ENCODE measurements around the gene GAS7. TPM values are rescaled to one million over a fixed set of nuclear protein-coding genes. Genes with fewer than 3 reads are reported as not detected.

The GAS7 gene
- total RNA-seq, 2 donors from 2014 or later, result 6.3 to 22.9 TPM

DNA sequence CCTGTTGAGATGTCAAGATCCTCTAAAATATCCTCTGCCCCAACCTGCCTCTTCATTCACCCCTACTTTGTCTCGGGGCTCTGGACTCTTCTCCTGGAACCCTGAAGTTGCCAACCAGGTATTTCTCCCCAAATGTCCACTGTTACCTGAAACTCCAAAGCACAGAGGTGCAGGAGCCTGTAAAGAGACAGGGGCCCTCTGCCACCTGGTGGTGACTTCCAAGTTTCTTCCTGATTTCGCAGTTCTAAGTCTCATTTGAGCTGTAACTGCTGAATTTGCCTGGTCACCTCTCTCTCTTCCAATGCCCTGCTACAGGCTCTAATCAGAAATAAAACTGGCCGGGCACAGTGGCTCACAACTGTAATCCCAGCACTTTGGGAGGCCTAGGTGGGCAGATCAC is 216.2 kb downstream of the GAS7 start:
- intact Hi-C loops (cut with DNase I, micrococcal nuclease), result no loop called here
- ATAC-seq, result no peak
- no peak for DNase-seq

DNA sequence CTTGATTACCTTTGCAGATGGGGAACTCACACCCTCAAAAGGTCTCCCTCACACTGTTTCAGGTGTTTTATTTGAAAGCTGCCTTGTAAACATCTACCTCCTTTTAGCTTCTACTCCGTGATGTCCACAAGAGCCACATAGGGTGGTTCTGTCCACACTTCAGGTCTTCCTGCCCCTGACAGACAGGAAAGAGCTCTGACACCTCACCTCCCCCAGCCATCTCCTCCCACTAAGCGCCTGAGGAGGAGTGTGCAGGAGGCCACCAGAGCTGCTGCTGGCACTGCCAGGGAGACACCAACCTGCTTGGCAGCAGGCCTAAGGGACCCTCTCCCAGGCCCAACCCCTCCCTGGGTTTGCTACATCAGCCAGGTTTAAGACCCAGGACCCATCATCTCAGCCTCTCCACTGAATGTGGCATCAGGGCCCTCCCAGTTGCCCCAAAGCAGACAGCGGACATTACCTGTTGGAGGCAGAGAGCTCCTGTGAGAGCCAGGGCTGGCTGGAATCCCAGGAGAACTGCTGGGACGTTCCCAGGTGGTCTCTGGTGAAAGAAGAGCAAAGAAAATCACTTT is 217.0 kb downstream of the GAS7 start:
- intact Hi-C loops (cut with DNase I, micrococcal nuclease), result no loop called here
- ATAC-seq (no peak), DNase-seq (no peak)

DNA sequence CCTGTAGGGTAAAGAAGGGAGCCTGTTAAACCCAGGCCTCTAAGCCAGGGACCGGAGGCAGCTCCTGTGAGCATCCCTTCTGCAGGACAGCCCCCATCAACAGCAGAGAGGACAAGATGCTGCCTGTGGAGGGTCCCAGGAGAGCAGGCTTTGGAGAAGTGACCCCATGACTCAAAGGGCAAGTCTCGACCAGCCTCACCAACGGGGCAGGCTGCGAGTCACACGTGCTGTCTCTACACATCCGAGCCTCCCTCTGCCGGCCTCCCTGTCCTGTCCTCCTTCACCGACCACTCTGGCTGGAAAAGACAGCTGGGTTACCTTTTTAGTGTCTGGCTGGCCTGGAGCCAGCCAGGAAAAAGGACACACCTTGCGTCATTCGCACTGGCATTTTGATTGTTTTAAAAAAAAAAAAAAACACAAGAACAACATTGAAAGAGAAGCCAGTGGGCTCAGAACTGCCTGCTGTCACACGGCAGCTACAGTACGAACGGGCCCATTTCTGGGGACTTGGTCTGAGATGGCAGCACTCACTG is 218.9 kb downstream of the GAS7 start:
- ATAC-seq, result peak; percentile 34

DNA sequence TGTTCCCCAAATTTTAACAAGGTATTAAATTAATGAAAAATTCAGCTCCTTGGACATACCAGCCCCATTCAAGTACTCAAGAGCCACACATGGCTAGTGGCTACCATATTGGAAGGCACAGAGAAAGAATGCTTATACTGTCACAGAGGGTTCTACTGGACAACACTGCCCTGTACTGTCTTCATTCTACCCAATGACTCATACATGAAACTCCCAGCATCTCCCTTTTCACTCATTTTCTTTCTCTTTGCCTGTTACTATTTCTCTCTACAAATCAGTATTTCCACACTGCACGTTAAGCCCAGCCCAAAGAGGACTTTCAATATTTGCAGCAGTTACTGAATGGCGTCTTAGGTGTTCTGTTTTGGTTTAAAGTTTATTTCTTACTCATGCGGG is 221.2 kb downstream of the GAS7 start:
- ATAC-seq, result no peak

More for the DNA sequence above, 218.9 kb downstream of the GAS7 start:
- intact Hi-C loops (cut with DNase I, micrococcal nuclease), result no loop called here
- DNase-seq, result peak in 1 of 2 donors; percentile 15

DNA sequence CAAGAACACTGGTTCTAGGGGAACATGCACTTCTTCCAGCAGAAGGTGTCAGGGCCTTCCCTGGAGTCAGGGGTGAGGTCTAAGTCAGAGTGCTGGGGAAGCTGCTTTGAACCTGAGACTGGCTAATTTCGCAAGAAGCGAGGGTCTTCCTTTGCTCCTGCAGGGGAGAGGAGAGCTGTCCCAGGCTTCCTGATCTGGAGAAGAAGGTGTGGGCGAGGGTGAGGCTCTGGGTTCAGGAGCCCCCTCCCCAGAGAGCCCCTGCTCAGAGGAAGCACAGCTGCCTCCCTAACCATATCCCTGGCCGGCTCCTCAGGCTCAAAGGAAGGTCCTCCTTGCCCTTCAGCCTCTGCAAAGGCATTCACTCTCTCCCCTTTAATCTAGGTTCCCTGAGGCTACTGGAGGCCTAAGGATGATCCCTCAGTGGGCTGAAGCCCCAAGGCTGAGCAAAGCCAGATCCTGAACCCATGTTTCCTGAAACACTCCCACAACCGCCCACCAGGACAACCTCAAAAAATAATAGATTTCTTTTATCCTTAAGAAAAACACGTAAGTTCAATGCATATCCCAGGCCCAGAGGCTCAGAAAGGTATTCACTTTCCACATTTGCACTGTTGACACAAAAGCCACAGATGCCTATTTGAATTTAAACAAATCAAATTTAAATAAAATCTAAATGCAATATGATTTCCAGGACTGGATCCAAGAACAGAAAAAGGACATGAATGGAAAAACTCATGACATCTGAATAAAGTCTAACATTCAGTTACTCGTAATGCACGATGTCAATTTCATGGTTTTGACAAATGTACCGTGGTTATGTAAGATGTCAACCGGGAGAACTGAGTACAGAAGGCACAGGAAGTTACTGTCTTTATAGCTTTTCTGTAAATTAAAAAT is 221.9 kb downstream of the GAS7 start:
- DNase-seq (no peak), ATAC-seq (no peak)
- intact Hi-C loops (cut with DNase I, micrococcal nuclease), result no loop called here

More for the DNA sequence above, 221.2 kb downstream of the GAS7 start:
- DNase-seq, result no peak
- intact Hi-C loops (cut with DNase I, micrococcal nuclease), result no loop called here

DNA sequence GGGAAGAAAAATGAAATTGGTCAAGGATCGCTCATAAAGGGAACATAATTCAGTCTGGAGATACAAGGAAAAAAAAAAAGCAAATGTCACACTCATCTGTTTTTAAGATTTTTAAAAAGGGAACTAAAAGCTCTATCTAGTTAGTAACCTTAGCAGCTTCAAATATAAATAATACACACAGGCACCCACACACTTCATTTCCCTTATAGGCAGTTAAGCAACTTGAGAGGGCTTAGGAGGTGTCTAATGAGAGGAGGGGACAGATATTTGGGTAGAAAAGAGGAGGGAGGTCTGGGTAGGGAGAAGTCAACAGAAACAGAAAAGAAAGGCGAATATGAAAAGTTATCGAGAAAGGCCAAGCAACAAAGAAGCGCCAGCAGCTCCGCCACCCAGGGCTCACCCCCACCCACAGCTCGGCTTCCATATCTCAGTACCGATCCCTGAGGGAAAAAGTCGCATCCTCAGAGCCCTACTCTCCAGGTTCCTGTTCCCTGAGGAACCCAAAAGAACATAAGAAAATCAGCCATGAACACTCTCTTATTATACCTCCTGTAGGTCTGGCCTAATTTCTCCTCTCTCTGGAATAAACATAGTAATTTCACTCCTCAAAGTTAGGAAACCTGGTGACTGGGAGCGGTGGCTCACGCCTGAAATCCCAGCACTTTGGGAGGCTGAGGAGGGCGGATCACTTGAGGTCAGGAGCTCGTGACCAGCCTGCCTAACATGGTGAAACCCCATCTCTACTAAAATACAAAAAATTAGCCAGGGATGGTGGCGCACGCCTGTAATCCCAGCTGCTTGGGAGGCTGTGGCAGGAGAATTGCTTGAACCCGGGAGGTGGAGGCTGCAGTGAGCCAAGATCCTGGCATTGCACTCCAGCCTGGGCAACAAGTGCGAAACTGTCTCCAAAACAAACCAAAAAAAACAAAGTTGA is 223.7 kb downstream of the GAS7 start:
- intact Hi-C loops (cut with DNase I, micrococcal nuclease), result no loop called here
- ATAC-seq (no peak), DNase-seq (no peak)

DNA sequence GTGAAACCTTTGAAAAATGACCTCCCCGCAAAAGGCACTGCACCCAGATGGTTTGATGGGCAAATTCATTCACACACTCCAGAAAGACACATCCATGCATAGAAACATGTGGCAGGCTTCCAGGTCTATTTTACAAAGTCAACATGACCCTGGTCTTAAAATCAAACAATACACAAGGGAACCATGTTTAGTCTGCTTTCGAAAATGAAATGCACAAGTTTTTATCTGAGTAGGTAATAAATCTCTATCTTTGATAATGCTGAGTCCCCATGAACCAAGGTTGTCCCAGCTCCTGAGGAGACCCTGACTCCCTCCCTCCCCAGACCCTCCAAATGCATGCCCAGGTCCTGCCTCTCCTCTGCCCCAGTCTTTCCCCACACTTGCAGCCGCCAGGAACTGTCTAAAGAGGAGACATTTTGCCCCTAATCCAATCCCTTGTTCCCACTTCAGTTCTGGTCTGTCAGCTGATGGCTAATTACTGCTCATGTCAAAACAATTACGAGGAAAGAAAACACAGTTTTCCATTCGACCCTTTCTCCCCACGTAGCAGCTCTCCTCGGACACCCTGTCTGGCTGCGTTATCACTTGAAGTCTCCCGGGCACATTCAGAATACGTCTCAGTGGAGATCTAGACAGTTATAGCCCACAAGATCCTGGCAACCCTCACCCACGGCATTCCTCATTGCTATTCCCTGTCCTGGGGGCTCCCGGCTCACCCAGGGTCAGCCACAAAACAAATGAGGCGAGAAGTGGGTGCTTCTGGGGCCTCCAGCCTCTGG is 224.5 kb downstream of the GAS7 start:
- DNase-seq, result no peak
- intact Hi-C loops (cut with DNase I, micrococcal nuclease), result no loop called here
- peak; percentile 42 for ATAC-seq

DNA sequence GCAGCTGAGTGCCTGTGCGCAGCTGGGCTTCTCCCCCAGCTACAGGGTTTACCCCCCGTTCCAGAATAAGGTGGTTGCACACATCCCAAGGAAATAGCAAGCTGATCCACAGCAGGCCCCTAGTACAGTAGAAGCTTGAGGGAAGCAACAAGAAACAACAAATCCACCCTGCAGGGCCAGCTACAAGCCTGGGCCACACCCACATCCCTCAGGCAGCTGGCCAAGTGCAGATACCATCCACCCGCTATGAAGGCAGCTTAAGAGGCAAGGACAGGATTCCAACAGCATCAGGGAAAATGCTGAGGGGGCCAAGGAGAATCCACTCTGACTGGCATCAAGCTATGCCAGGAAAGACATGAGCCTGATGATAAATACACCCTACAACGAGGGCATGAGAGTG is 226.4 kb downstream of the GAS7 start:
- intact Hi-C loops (cut with DNase I, micrococcal nuclease), result no loop called here
- peak; percentile 77 for ATAC-seq
- peak; percentile 60 to 75 for DNase-seq

DNA sequence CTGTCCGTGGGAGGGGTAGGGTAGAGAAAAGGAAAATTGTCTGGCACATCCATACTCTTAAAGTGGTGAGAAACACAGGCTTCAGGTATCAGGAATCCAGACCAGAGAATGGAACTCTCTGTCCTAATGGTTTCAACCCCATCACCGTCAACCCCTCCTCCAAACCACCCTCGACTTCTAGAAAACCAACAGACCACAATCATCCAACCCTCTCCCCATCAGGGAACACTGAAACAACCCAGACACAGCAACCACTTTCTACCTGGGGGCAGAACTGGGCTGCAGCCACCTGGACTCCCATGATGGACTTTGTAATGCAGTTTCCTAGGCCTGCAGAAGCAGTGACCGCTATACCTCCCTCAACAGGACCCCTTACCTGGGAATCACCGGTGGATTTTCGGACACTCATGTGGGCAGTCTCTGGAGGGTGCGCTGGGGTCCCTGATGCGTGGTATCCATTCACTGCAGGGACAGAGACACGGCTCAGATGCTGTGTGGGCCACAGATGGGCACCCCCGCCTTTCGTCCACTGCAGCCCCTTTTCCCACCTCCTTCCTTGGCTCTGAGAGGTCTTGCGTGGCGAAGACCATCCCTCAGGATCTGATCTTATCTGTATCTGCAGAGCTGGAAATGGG is 229.0 kb downstream of the GAS7 start:
- intact Hi-C loops (cut with DNase I, micrococcal nuclease), result no loop called here
- ATAC-seq (no peak), DNase-seq (no peak)

DNA sequence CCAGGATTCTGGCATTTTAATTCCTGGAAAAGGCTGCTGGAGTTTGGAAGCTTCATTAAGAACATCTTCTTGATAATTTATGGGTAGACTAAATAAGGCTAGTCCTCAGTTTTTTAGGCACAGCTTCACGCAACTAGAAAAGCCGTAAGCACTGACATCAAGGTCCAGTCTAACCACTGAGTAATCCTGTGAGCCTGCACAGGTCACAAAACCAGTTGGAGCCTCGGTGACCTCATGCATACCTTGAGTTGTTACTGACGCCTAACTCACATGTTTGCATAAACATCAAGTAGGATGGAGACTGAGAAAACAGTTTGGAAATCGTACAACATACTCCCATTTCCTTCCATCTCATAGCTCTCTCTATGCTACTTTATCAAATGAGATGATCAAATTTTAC is 229.5 kb downstream of the GAS7 start:
- no peak for DNase-seq
- intact Hi-C loops (cut with DNase I, micrococcal nuclease), result no loop called here
- ATAC-seq, result no peak

DNA sequence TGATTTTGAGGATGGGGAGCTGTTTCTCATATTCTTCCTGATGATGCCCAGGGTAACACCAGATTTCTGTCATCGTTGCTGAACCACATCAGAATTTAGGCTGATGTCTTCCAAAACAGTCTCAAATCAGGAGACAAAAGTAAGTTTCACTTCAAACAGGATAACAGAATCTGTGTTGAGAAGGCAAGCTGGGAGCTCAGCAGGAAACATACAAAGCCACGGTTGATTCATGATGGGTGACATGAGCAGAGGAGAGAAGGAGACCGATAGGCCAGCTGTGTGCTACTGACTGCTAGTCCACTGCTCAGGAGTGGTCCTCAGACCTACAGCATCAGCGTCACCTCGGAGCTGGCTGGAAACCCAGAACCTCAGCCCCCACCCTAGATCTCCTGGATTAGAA is 230.4 kb downstream of the GAS7 start:
- ATAC-seq (no peak), DNase-seq (no peak)
- intact Hi-C loops (cut with DNase I, micrococcal nuclease), result no loop called here

DNA sequence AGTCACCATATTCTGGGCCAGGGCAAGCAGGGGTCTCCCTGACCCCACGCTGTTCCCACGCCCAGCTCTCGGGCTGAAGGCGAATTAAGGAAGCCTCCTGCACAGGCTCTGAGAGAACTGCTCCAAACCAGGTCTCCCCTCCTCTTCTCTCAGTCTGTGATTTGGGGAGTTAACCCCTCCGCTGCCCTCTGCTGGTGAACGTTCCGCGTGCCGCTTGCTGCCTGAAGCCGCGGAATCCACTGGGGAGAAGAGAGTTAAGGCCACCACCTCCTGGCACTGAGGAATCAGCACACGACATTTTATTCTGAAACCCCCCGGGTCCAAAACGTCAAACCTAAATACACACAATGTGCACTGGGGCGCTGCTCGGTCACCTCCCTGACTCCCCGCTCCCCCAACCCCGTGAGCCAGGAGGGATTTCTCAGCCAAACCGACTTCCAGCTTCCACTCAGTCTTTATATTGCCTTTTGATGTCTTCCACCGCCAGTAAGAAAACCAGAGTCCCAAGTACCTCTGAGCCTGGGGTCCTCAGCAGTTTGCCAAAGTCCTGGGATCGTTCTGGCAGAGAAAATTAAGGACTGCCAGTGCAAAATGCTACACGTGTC is 238.9 kb downstream of the GAS7 start:
- intact Hi-C loops (cut with DNase I, micrococcal nuclease), result loop anchor here in 1 of 2 donors (10.0 kb wide), 1 partner anchor 275 kb away; no protein-coding TSS in a partner anchor
- peak in 1 of 2 donors; percentile 32 for DNase-seq
- no peak for ATAC-seq

DNA sequence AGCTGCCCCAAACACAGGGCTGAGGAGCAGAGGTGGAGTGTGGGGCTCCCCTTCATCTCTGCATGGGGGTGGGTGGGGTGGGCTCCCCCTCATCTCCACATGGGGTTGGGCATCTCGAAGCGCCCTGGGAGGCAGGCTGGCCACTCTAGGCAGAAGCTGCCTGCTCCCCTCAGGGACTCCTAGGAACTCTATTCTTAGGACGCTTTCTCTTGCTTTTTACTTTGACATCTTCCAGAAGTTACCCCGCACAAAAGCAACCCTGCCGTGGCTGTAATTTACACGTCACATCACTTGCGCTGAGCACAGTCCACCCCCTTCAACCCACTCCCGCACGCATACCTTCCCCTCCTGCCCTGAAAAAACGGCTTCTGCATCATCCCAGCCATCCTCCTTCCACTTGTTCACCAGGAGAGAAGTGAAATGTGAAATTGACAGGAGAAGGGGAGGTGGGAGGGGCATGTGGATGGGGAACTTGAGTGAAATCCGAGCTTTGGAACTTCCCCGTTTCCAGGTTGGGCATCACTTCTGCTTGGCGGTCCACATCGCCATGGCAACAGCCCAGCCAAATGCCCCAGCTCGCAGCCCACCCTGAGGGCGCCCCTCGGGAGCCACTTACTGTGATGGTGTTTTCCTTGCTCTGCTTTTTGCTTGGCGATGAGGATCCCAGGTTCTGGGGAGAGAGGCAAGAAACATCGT is 239.7 kb downstream of the GAS7 start:
- ATAC-seq (no peak), DNase-seq (no peak)
- intact Hi-C loops (cut with DNase I, micrococcal nuclease), result loop anchor here in 1 of 2 donors (10.0 kb wide), 1 partner anchor 276 kb away; no protein-coding TSS in a partner anchor

DNA sequence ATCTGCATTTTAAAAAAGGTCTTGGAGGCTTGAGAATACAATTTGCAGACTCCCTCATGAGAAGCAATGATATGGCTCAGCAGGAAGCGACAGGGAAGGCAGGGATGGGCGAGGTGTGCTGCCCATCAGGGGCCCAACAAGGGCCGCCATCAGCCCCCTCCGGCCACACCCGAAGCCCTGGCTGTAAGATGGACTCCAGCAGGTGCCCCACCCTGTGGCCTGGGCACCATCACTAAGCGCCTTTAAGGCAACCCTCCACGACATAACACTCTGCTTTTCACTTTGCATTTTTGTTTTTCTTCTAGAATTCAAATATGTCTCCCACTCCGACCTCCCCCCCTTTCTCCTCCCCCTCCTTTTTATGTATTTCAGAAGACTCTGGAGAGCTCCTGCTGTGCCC is 241.2 kb downstream of the GAS7 start:
- intact Hi-C loops (cut with DNase I, micrococcal nuclease), result loop anchor here in 1 of 2 donors (10.0 kb wide), 1 partner anchor 278 kb away; no protein-coding TSS in a partner anchor
- ATAC-seq (no peak), DNase-seq (no peak)

DNA sequence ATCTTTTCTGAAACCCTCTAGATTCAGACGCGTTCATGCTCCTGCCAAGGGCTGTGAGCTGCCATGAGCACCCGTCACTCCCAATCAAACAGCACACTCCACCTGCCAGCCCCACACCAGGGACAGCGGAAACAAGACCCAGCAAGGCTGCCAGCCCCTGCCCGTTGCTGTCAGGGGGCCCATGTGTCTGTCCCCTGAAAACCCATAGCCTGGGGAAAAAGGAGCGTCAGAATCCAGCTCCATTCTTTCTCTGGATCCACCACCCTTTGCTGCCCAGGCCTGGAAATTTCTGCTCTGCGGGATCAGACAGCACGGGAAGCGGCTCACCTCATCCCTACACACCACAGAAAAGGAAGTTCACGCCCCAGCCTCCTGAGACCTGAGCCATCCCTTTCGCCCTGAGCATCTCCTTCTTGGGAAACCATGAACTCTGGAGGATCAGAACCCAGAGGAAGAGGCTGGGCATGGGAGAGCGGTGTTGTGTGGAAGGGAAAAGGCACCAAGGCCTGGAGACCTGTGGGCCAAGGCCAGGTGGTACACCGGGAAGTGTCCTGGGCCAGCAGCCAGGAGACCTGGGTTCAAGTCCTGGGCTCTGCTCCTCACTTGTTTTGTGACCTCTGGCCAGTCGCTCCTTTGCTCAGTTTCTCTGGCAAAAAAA is 241.8 kb downstream of the GAS7 start:
- no peak for DNase-seq
- intact Hi-C loops (cut with DNase I, micrococcal nuclease), result loop anchor here in 1 of 2 donors (10.0 kb wide), 1 partner anchor 278 kb away; no protein-coding TSS in a partner anchor
- no peak for ATAC-seq

DNA sequence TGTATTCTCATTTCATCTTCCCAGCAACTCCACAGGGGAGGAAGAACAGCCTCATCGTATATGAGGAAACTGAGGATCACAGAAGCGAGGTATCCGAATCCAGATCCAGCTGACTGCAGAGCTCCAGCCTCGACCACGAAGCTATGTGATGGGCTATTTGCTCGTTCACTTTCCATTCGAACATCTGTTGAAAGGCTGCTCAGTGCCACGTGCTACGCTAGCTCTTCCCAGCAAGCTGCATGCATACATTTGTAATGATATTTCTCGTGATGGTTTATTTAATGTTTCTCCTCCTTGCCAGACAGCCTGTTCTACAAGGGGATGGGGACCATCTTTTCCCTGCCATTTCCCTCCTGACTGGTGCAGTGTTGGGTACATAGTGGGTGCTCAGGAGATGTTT is 244.9 kb downstream of the GAS7 start:
- DNase-seq (no peak), ATAC-seq (no peak)
- intact Hi-C loops (cut with DNase I, micrococcal nuclease), result loop anchor here in 1 of 2 donors (10.0 kb wide), 1 partner anchor 281 kb away; no protein-coding TSS in a partner anchor
